ENCODE results near the gene NKX6-1. TPM values are rescaled to one million over a fixed set of nuclear protein-coding genes. Genes with fewer than 3 reads are reported as not detected.

Gene NKX6-1
- total RNA-seq, 2 donors from 2014 or later, result 1.2 TPM; not detected in 1

GRCh38 chr4:84499624-84499982 lies 511 bp upstream of the NKX6-1 start:
- no peak for ATAC-seq (ENCODE audit: insufficient number of reproducible peaks, low FRiP score, low read depth)

GRCh38 chr4:84498203-84498934 lies 723 bp downstream of the NKX6-1 start:
- H3K4me1 ChIP-seq (ENCODE audit: control insufficient read depth in 1 of 2, low read depth in 2 of 2), result peaks cover 0 to 37% of the 10 kb centered on the region in 2 donors
- H3K9me3 ChIP-seq, result no peaks in the 10 kb centered on the region
- no peak for DNase-seq (ENCODE audit: low spot score)
- no peak overlapping the region for H3K27ac ChIP-seq
- H3K4me3 ChIP-seq, result peak overlapping the region; percentile 67
- TF ChIP-seq, protein P1, sequence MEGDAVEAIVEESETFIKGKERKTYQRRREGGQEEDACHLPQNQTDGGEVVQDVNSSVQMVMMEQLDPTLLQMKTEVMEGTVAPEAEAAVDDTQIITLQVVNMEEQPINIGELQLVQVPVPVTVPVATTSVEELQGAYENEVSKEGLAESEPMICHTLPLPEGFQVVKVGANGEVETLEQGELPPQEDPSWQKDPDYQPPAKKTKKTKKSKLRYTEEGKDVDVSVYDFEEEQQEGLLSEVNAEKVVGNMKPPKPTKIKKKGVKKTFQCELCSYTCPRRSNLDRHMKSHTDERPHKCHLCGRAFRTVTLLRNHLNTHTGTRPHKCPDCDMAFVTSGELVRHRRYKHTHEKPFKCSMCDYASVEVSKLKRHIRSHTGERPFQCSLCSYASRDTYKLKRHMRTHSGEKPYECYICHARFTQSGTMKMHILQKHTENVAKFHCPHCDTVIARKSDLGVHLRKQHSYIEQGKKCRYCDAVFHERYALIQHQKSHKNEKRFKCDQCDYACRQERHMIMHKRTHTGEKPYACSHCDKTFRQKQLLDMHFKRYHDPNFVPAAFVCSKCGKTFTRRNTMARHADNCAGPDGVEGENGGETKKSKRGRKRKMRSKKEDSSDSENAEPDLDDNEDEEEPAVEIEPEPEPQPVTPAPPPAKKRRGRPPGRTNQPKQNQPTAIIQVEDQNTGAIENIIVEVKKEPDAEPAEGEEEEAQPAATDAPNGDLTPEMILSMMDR (IDR thresholded peaks at IDR 0.05), result no peak
- H3K36me3 ChIP-seq, result no peaks in the 10 kb centered on the region
- peaks cover 43% of the 10 kb centered on the region for H3K27me3 ChIP-seq (replicated peaks; ENCODE audit: insufficient read depth)
- ATAC-seq (ENCODE audit: insufficient number of reproducible peaks, low FRiP score, low read depth), result no peak

More at GRCh38 chr4:84499624-84499982, 511 bp upstream of the NKX6-1 start:
- Histone ChIP-seq H3K27me3 (replicated peaks; ENCODE audit: insufficient read depth) (peaks cover 49% of the 10 kb centered on the region), H3K36me3 (no peaks in the 10 kb centered on the region), H3K4me3 (peak overlapping the region; percentile 67), H3K9me3 (no peaks in the 10 kb centered on the region), H3K27ac (no peak overlapping the region), H3K4me1 (ENCODE audit: control insufficient read depth in 1 of 2, low read depth in 2 of 2) (peaks cover 0 to 34% of the 10 kb centered on the region in 2 donors)
- DNase-seq (ENCODE audit: low spot score), result no peak
- TF ChIP-seq, protein P1 (IDR thresholded peaks at IDR 0.05), result no peak

GRCh38 chr4:84497504-84498202 lies 1.4 kb downstream of the NKX6-1 start:
- Histone ChIP-seq H3K36me3 (no peaks in the 10 kb centered on the region), H3K9me3 (no peaks in the 10 kb centered on the region), H3K27me3 (replicated peaks; ENCODE audit: insufficient read depth) (peaks cover 36% of the 10 kb centered on the region), H3K4me1 (ENCODE audit: control insufficient read depth in 1 of 2, low read depth in 2 of 2) (peaks cover 0 to 44% of the 10 kb centered on the region in 2 donors), H3K4me3 (peak overlapping the region; percentile 67), H3K27ac (no peak overlapping the region)
- ATAC-seq (ENCODE audit: insufficient number of reproducible peaks, low FRiP score, low read depth) (no peak), DNase-seq (ENCODE audit: low spot score) (no peak)
- TF ChIP-seq, protein P1 (IDR thresholded peaks at IDR 0.05), result no peak

DNA sequence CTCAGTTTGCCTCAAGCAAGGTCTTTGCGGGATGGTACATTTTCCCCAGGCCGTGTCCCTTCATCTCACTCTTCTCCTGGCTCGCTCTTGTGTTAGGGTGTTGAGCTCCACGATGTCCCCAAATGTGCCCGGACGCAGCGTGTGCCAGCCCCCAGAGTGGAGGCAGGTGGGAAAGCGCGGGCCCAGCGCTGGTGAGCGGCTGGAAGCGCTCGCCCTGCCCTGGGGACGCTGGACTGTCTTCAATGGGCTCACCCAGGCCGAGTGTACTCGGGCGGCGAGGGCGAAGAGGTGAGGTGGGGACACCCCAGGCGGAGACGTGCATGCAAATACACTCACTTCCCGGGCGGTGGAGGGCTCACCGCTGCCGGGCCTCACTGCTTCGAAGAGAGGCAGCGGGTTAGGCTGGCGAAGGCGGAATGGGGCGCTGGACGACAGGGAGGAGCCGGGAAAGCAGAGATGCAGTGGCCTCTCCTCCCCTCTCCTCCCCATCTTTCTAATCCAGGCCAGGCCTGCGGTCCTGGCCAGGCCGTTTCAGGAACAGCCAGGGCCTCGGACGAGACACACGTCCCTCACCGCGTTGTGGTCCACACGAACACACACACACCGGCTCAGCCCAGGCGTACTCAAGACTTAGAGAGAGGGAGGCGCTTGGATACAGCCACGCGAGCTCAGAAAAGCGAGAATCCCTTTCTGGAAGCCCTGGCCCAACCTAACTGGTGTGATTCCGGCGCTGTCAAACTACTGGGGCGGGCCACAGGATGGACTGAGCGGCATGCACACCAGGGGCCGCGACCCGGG lies 2.2 kb downstream of the NKX6-1 start:
- peaks cover 34% of the 10 kb centered on the region for H3K27me3 ChIP-seq (replicated peaks; ENCODE audit: insufficient read depth)
- ATAC-seq (ENCODE audit: insufficient number of reproducible peaks, low FRiP score, low read depth), result no peak

More for the DNA sequence above, 2.2 kb downstream of the NKX6-1 start:
- Histone ChIP-seq H3K9me3 (no peaks in the 10 kb centered on the region), H3K4me1 (ENCODE audit: control insufficient read depth in 1 of 2, low read depth in 2 of 2) (peaks cover 0 to 45% of the 10 kb centered on the region in 2 donors), H3K27ac (no peak overlapping the region), H3K36me3 (no peaks in the 10 kb centered on the region), H3K4me3 (peak overlapping the region; percentile 67)
- TF ChIP-seq, protein P1 (IDR thresholded peaks at IDR 0.05), result no peak
- DNase-seq (ENCODE audit: low spot score), result no peak
